HG03521 (cell line): Measurements from ENCODE around the gene MAPK10.
"Not testable (repeated sequence)": the region's sequence is repeated elsewhere in the genome, so short reads cannot be mapped to it uniquely, and the experiment has no call there.

ENCODE experiments used
- ATAC-seq: cut with Tn5 transposase; IDR thresholded peaks from one replicate; pipeline ENCODE4 v1.9.1; 2021; ENCODE audit warnings: mild to moderate bottlenecking, moderate library complexity; ENCODE audit not compliant: unreplicated experiment

Gene MAPK10

GRCh38 chr4:86203176-86203575, 156.7 kb downstream of the MAPK10 start:
- no peak for ATAC-seq

- ATAC-seq: no peak
These were observed 174.2 kb downstream of the MAPK10 start for GRCh38 chr4:86185659-86186058.

GRCh38 chr4:86184901-86185285, 175.0 kb downstream of the MAPK10 start:
- ATAC-seq: no peak

- ATAC-seq: no peak
These were observed 175.5 kb downstream of the MAPK10 start for GRCh38 chr4:86184216-86184900.

GRCh38 chr4:86181585-86181984, 178.3 kb downstream of the MAPK10 start:
- ATAC-seq: no peak

- ATAC-seq: no peak
These were observed 181.6 kb downstream of the MAPK10 start for GRCh38 chr4:86178211-86178610.

- no peak for ATAC-seq
These were observed 185.3 kb downstream of the MAPK10 start for GRCh38 chr4:86174506-86174905.

GRCh38 chr4:86168335-86168734, 191.5 kb downstream of the MAPK10 start:
- ATAC-seq: not testable (repeated sequence)

GRCh38 chr4:86160426-86160825, 199.4 kb downstream of the MAPK10 start:
- ATAC-seq: no peak

GRCh38 chr4:86159216-86159615, 200.6 kb downstream of the MAPK10 start:
- ATAC-seq: no peak

- ATAC-seq: no peak
These were observed 203.3 kb downstream of the MAPK10 start for GRCh38 chr4:86156531-86156930.

GRCh38 chr4:86155766-86156165, 204.1 kb downstream of the MAPK10 start:
- no peak for ATAC-seq

- ATAC-seq: no peak
These were observed 207.4 kb downstream of the MAPK10 start for GRCh38 chr4:86152454-86152853.

- ATAC-seq: no peak
These were observed 208.7 kb downstream of the MAPK10 start for GRCh38 chr4:86151196-86151595.

- ATAC-seq: no peak
These were observed 218.7 kb downstream of the MAPK10 start for GRCh38 chr4:86141161-86141560.

- no peak for ATAC-seq
These were observed 227.4 kb downstream of the MAPK10 start for GRCh38 chr4:86132468-86132867.

GRCh38 chr4:86131456-86131855, 228.4 kb downstream of the MAPK10 start:
- ATAC-seq: no peak

GRCh38 chr4:86130160-86130933, 229.5 kb downstream of the MAPK10 start:
- no peak for ATAC-seq

GRCh38 chr4:86129546-86129945, 230.3 kb downstream of the MAPK10 start:
- no peak for ATAC-seq

GRCh38 chr4:86122404-86122803, 237.4 kb downstream of the MAPK10 start:
- ATAC-seq: no peak

- ATAC-seq: no peak
These were observed 241.1 kb downstream of the MAPK10 start for GRCh38 chr4:86118711-86119110.

GRCh38 chr4:86117705-86118302, 242.0 kb downstream of the MAPK10 start:
- ATAC-seq: no peak
